Progenitor cell of endocrine pancreas (in vitro differentiated cells): Measurements from ENCODE around the gene SIRT1. TPM values are rescaled to one million over a fixed set of nuclear protein-coding genes. Genes with fewer than 3 reads are reported as not detected.
A peak's percentile ranks its signal among the peaks of the same experiment; 100 is the strongest.

ENCODE experiments used
- DNase-seq: peaks from one replicate; pipeline ENCODE4 v3.0.0; 2021; ENCODE audit warnings: low spot score; ENCODE audit not compliant: unreplicated experiment
- H3K27ac Mint-ChIP-seq: 2 replicates; pipeline ENCODE4 v1.8.0; 2021; ENCODE audit warnings: mild to moderate bottlenecking, moderate library complexity, mixed read lengths
- H3K27me3 Mint-ChIP-seq: 2 replicates; pipeline ENCODE4 v1.8.0; 2021; ENCODE audit warnings: mixed read lengths
- H3K36me3 Mint-ChIP-seq: 2 replicates; pipeline ENCODE4 v1.8.0; 2022; ENCODE audit warnings: mixed read lengths; ENCODE audit not compliant: insufficient read depth
- H3K4me1 Mint-ChIP-seq: 2 replicates; pipeline ENCODE4 v1.8.0; 2021; ENCODE audit warnings: low read depth, mixed read lengths
- H3K4me3 Mint-ChIP-seq: 2 replicates; pipeline ENCODE4 v1.8.0; 2021; ENCODE audit warnings: low read depth, mild to moderate bottlenecking, moderate library complexity, mixed read lengths
- H3K9me3 Mint-ChIP-seq: 2 replicates; pipeline ENCODE4 v1.8.0; 2021; ENCODE audit warnings: low read depth, mixed read lengths
- CTCF ChIP-seq: fragments of 200-600 bp; sonication (generic); IDR thresholded peaks from one replicate; pipeline ENCODE4 v1.5.0; 2021; ENCODE audit warnings: antibody characterized with exemption, mild to moderate bottlenecking; ENCODE audit not compliant: unreplicated experiment
- total RNA-seq: library from RNA; stranded (reverse); gene quantifications from 2 replicates; pipeline ENCODE4 v1.2.1, GENCODE V29; 2021

SIRT1 gene
- total RNA-seq, 1 donor from 2014 or later = 36.2 TPM

DNA sequence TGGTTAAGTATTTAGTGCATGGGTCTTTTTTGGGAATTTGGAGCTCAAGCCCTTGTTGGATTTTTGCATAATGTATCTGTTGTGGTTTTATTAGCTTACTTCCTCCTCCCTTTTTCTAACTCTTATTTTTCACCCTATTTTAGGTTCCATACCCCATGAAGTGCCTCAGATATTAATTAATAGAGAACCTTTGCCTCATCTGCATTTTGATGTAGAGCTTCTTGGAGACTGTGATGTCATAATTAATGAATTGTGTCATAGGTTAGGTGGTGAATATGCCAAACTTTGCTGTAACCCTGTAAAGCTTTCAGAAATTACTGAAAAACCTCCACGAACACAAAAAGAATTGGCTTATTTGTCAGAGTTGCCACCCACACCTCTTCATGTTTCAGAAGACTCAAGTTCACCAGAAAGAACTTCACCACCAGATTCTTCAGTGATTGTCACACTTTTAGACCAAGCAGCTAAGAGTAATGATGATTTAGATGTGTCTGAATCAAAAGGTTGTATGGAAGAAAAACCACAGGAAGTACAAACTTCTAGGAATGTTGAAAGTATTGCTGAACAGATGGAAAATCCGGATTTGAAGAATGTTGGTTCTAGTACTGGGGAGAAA is 28.0 kb downstream of the SIRT1 start:
- TF ChIP-seq CTCF = no peak
- peaks cover 37% of the 10 kb centered on the region for H3K36me3 Mint-ChIP-seq
- no peaks in the 10 kb centered on the region for H3K9me3 Mint-ChIP-seq
- no peaks in the 10 kb centered on the region for H3K4me1 Mint-ChIP-seq
- peak overlapping the region; percentile 56 for H3K27ac Mint-ChIP-seq
- H3K27me3 Mint-ChIP-seq = no peaks in the 10 kb centered on the region
- DNase-seq = no peak
- H3K4me3 Mint-ChIP-seq = no peak overlapping the region

DNA sequence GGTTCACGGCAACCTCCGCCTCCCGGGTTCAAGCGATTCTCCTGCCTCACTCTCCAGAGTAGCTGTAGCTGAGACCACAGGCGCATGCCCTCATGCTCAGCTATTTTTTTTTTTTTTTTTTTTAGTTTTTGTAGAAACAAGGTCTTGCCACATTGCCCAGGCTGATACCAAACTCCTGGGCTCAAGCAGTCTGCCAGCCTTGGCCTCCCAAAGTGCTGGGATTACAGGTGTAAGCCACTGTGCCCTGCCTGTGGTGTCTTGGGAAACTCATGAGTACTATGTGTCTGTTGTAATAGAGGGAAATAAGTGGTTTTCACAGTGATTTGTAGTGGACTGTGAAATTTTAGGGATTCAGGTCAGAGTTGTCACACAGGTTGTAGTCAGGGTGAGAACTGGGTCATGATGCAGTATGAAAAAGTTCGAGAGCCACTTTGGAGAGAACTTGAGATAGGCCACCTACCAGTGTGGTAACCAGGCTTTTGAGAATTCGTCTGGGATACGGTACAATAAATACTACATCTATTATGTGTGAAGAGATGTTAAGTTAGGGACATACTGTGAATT is 30.4 kb downstream of the SIRT1 start:
- H3K4me3 Mint-ChIP-seq = no peak overlapping the region
- no peak for TF ChIP-seq CTCF
- peak overlapping the region; percentile 17 for H3K27ac Mint-ChIP-seq
- H3K27me3 Mint-ChIP-seq = no peaks in the 10 kb centered on the region
- peaks cover 30% of the 10 kb centered on the region for H3K36me3 Mint-ChIP-seq
- H3K4me1 Mint-ChIP-seq = no peaks in the 10 kb centered on the region
- DNase-seq = no peak
- no peaks in the 10 kb centered on the region for H3K9me3 Mint-ChIP-seq

- Mint-ChIP-seq H3K4me1 (no peaks in the 10 kb centered on the region), H3K9me3 (no peaks in the 10 kb centered on the region), H3K27me3 (no peaks in the 10 kb centered on the region), H3K4me3 (no peak overlapping the region), H3K36me3 (peaks cover 22% of the 10 kb centered on the region), H3K27ac (no peak overlapping the region)
- TF ChIP-seq CTCF = no peak
- DNase-seq = no peak
These were observed 32.7 kb downstream of the SIRT1 start for GRCh38 chr10:67917169-67917568.

GRCh38 chr10:67917679-67918078 is 33.2 kb downstream of the SIRT1 start:
- Mint-ChIP-seq H3K4me3 (no peak overlapping the region), H3K27ac (no peak overlapping the region), H3K4me1 (no peaks in the 10 kb centered on the region), H3K36me3 (peaks cover 19% of the 10 kb centered on the region), H3K9me3 (no peaks in the 10 kb centered on the region), H3K27me3 (no peaks in the 10 kb centered on the region)
- TF ChIP-seq CTCF = no peak
- DNase-seq = no peak

DNA sequence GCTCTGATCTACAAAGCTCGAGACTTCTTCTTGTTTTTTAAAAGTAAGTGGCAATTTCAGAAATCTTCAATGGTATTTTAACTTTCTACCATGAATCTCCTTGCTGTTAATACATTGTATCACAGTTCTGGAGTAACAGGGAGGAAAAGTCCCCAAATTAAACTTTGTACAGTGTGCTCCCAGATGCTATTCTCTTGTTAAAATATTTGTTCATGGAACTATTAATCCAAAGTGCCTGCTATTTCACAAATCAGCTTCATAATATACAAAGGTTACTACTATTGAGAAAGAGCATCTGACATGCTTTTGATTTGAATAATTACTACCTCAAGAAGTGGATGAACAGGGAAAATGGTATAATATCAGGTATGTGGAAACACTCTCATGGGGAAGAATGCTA is 36.6 kb downstream of the SIRT1 start:
- H3K9me3 Mint-ChIP-seq = no peaks in the 10 kb centered on the region
- no peak overlapping the region for H3K27ac Mint-ChIP-seq
- no peaks in the 10 kb centered on the region for H3K27me3 Mint-ChIP-seq
- H3K4me3 Mint-ChIP-seq = no peak overlapping the region
- H3K4me1 Mint-ChIP-seq = no peaks in the 10 kb centered on the region
- H3K36me3 Mint-ChIP-seq = peaks cover 14% of the 10 kb centered on the region
- DNase-seq = no peak
- TF ChIP-seq CTCF = no peak
